SK-N-SH (cell line): ENCODE measurements around the gene ADAMTS9. TPM values are rescaled to one million over a fixed set of nuclear protein-coding genes. Genes with fewer than 3 reads are reported as not detected.

Experiments used
- CTCF ChIA-PET: fragments of 300-600, 350-600 bp; formaldehyde crosslinking; extraction: SDS; loops from one replicate; lab custom pipeline; 2021; lab: Yijun Ruan, JAX
- POLR2A ChIA-PET: fragments of 350-600 bp; sonication (Branson Sonifier 250); formaldehyde crosslinking; extraction: SDS; loops from one replicate; lab custom pipeline; 2020; ENCODE audit warnings: antibody characterized with exemption, inconsistent platforms; lab: Yijun Ruan, JAX
- DNase-seq: peaks from one replicate; pipeline ENCODE4 v3.0.0; 2012
- H2AFZ ChIP-seq: fragments of 200-600 bp; sonication (generic); 2 replicates; pipeline ENCODE4 v1.8.1; 2016; ENCODE audit warnings: antibody characterized with exemption, mild to moderate bottlenecking, low read depth
- H3F3A ChIP-seq: fragments of 200-600 bp; sonication (generic); replicated peaks from 2 replicates; pipeline ENCODE3; 2016; ENCODE audit warnings: antibody characterized with exemption, mild to moderate bottlenecking; ENCODE audit not compliant: insufficient read depth
- H3K27ac ChIP-seq, 2 experiments: fragments of 200-500 bp in 1 of 2; fragments of 200-600 bp in 1 of 2; sonication (Bioruptor generic) in 1 of 2; sonication (generic), shearing (Covaris generic) in 1 of 2; 2 replicates each; pipeline versions ENCODE4 v1.5.1 to v1.6.1; 2014 to 2016; ENCODE audit warnings: low read depth in 2 of 2, inconsistent platforms in 1 of 2, low read length in 1 of 2, mild to moderate bottlenecking in 1 of 2, mixed read lengths in 1 of 2
- H3K27me3 ChIP-seq: fragments of 200-600 bp; sonication (generic), shearing (Covaris generic); 2 replicates; pipeline ENCODE4 v1.6.1; 2016; ENCODE audit warnings: mixed run types; ENCODE audit not compliant: insufficient read depth
- H3K36me3 ChIP-seq, 2 experiments: fragments of 200-500 bp in 1 of 2; fragments of 200-600 bp in 1 of 2; sonication (Bioruptor generic) in 1 of 2; sonication (generic) in 1 of 2; replicated peaks in 1 of 2; 2 replicates each; pipeline versions ENCODE3 to v1.5.1; 2014 to 2016; ENCODE audit warnings: low read length in 1 of 2, mild to moderate bottlenecking in 1 of 2; ENCODE audit not compliant: insufficient read depth in 2 of 2, control insufficient read depth in 1 of 2
- H3K4me1 ChIP-seq, 2 experiments: fragments of 200-500 bp in 1 of 2; fragments of 200-600 bp in 1 of 2; sonication (Bioruptor generic) in 1 of 2; sonication (generic), shearing (Covaris generic) in 1 of 2; 2 replicates each; pipeline versions ENCODE4 v1.5.1 to v1.6.1; 2014 to 2016; ENCODE audit warnings: low read depth in 1 of 2, low read length in 1 of 2, mixed run types in 1 of 2; ENCODE audit not compliant: insufficient read depth in 2 of 2, control insufficient read depth in 1 of 2
- H3K4me2 ChIP-seq: fragments of 200-600 bp; sonication (generic), shearing (Covaris generic); 2 replicates; pipeline ENCODE4 v1.6.1; 2017; ENCODE audit warnings: mixed run types
- H3K4me3 ChIP-seq, 2 experiments: fragments of 200-500 bp in 1 of 2; fragments of 200-600 bp in 1 of 2; sonication (Bioruptor generic) in 1 of 2; sonication (generic), shearing (Covaris generic) in 1 of 2; 2 replicates each; pipeline versions ENCODE4 v1.5.1 to v1.8.1; 2014 to 2016; ENCODE audit warnings: low read depth in 2 of 2, inconsistent platforms in 1 of 2, low read length in 1 of 2, mild to moderate bottlenecking in 1 of 2, mixed read lengths in 1 of 2, moderate library complexity in 1 of 2
- H3K79me2 ChIP-seq: fragments of 200-600 bp; sonication (generic); 2 replicates; pipeline ENCODE4 v1.8.1; 2017; ENCODE audit warnings: mild to moderate bottlenecking; ENCODE audit not compliant: insufficient read depth
- H3K9ac ChIP-seq: fragments of 200-600 bp; sonication (generic); 2 replicates; pipeline ENCODE4 v1.6.1; 2017; ENCODE audit warnings: mixed run types
- H3K9me2 ChIP-seq: fragments of 200-600 bp; sonication (generic); 2 replicates; pipeline ENCODE4 v1.6.1; 2017; ENCODE audit warnings: mixed run types
- H3K9me3 ChIP-seq: fragments of 200-600 bp; sonication (generic); 2 replicates; pipeline ENCODE4 v1.6.1; 2017; ENCODE audit warnings: mixed run types, mild to moderate bottlenecking, moderate library complexity
- H4K20me1 ChIP-seq: fragments of 200-600 bp; sonication (generic); 2 replicates; pipeline ENCODE4 v1.6.1; 2017; ENCODE audit warnings: mild to moderate bottlenecking, mixed run types; ENCODE audit not compliant: insufficient read depth
- ELF1 ChIP-seq: IDR thresholded peaks from 2 replicates; pipeline ENCODE4 v1.4.0; 2012
- FOSL2 ChIP-seq: IDR thresholded peaks from 2 replicates; pipeline ENCODE4 v1.4.0; 2012; ENCODE audit warnings: low read depth, mild to moderate bottlenecking, moderate library complexity, borderline replicate concordance
- FOXJ3 ChIP-seq: sonication (generic); formaldehyde crosslinking; IDR thresholded peaks from 2 replicates; pipeline ENCODE4 v1.5.1; 2020; ENCODE audit warnings: mild to moderate bottlenecking, missing genetic modification reagents
- FOXM1 ChIP-seq: IDR thresholded peaks from 2 replicates; pipeline ENCODE4 v1.4.0; 2012; ENCODE audit warnings: low read depth, mild to moderate bottlenecking
- GABPA ChIP-seq: IDR thresholded peaks from 2 replicates; pipeline ENCODE4 v1.4.0; 2012; ENCODE audit warnings: low read depth, mild to moderate bottlenecking
- MEF2A ChIP-seq: IDR thresholded peaks from 2 replicates; pipeline ENCODE4 v1.4.0; 2012; ENCODE audit warnings: low read depth, borderline replicate concordance
- NFIC ChIP-seq: IDR thresholded peaks from 2 replicates; pipeline ENCODE4 v1.4.0; 2012; ENCODE audit warnings: borderline replicate concordance
- NRF1 ChIP-seq: IDR thresholded peaks from 2 replicates; pipeline ENCODE4 v1.6.1; 2012; ENCODE audit warnings: low read depth, mild to moderate bottlenecking, low read length
- POLR2AphosphoS5 ChIP-seq: IDR thresholded peaks from 2 replicates; pipeline ENCODE4 v1.6.1; 2012; ENCODE audit warnings: low read depth, low read length
- RAD21 ChIP-seq: IDR thresholded peaks from 2 replicates; pipeline ENCODE4 v1.6.1; 2012; ENCODE audit warnings: mild to moderate bottlenecking, low read length
- RCOR1 ChIP-seq: fragments of 150-350 bp; IDR thresholded peaks from 2 replicates; pipeline ENCODE4 v1.6.1; 2017; ENCODE audit warnings: antibody characterized with exemption, low read length
- RFX5 ChIP-seq: IDR thresholded peaks from 2 replicates; pipeline ENCODE4 v1.6.1; 2012; ENCODE audit warnings: mild to moderate bottlenecking, improper control_type of control experiment, low read length
- RXRA ChIP-seq: IDR thresholded peaks from 2 replicates; pipeline ENCODE4 v1.4.0; 2012; ENCODE audit warnings: low read depth, mild to moderate bottlenecking, borderline replicate concordance
- SMC3 ChIP-seq: IDR thresholded peaks from 2 replicates; pipeline ENCODE4 v1.6.1; 2012; ENCODE audit warnings: low read depth, low read length, improper control_type of control experiment
- TCF12 ChIP-seq: IDR thresholded peaks from 2 replicates; pipeline ENCODE4 v1.4.0; 2012
- TEAD4 ChIP-seq: IDR thresholded peaks from 2 replicates; pipeline ENCODE4 v1.4.0; 2012; ENCODE audit warnings: mild to moderate bottlenecking, borderline replicate concordance; ENCODE audit not compliant: insufficient read depth
- USF2 ChIP-seq: fragments of 150-350 bp; IDR thresholded peaks from 2 replicates; pipeline ENCODE4 v1.6.1; 2017; ENCODE audit warnings: antibody characterized with exemption, low read length, low read depth, borderline replicate concordance
- YY1 ChIP-seq: IDR thresholded peaks from 2 replicates; pipeline ENCODE4 v1.4.0; 2012; ENCODE audit warnings: low read depth, mild to moderate bottlenecking
- WGBS: methylation state at CpG from one replicate; pipeline ENCODE4 v1.1.6; 2017; ENCODE audit warnings: low lambda C conversion rate; 5-methylcytosine and 5-hydroxymethylcytosine counted together
- polyA plus RNA-seq, 3 experiments: library from polyadenylated mRNA; depleted of rRNA; stranded (reverse); fragments of >200 nt; gene quantifications; 2 replicates each; pipeline ENCODE4 v1.2.3, GENCODE V29; 2012
- TF ChIP-seq, protein P1 (sequence below): IDR thresholded peaks from 2 replicates; pipeline ENCODE4 v1.4.0; 2012; ENCODE audit warnings: low read depth
- TF ChIP-seq, protein P2 (sequence below): IDR thresholded peaks from 2 replicates; pipeline ENCODE4 v1.4.0; 2012; ENCODE audit warnings: low read depth, borderline replicate concordance
- TF ChIP-seq, protein P3 (sequence below): fragments of 150-350 bp; IDR thresholded peaks from 2 replicates; pipeline ENCODE4 v1.6.1; 2016; ENCODE audit warnings: mild to moderate bottlenecking, low read depth, low read length
- TF ChIP-seq, protein P4 (sequence below): IDR thresholded peaks from 2 replicates; pipeline ENCODE4 v1.4.0; 2012; ENCODE audit warnings: low read depth, borderline replicate concordance

ADAMTS9 gene
- polyA plus RNA-seq, 1 of the 3 experiments (the other 2 are of a cell fraction): 4.1 TPM

GRCh38 chr3:64686446-64686908 lies 1.3 kb downstream of the ADAMTS9 start:
- Histone ChIP-seq H3K4me3 (peak overlapping the region; percentile 83 to 90), H3K4me1 (peaks cover 0 to 23% of the 10 kb centered on the region in 2 experiments; a peak in 3 of 4 replicates), H3K4me2 (peak overlapping the region; percentile 98), H2AFZ (peak overlapping the region; percentile 89), H3K27me3 (no peaks in the 10 kb centered on the region), H3F3A (peaks cover 34% of the 10 kb centered on the region), H3K27ac (peak overlapping the region; percentile 87 to 98), H3K9me2 (no peaks in the 10 kb centered on the region), H3K9me3 (no peaks in the 10 kb centered on the region), H4K20me1 (no peaks in the 10 kb centered on the region), H3K9ac (peak overlapping the region; percentile 76), H3K79me2 (peaks cover 35% of the 10 kb centered on the region; the same call in 1 of the 2 replicates), H3K36me3 (peaks cover 3 to 15% of the 10 kb centered on the region in 2 experiments)
- ChIA-PET CTCF (interaction anchor here (0.6 to 2.7 kb wide), 5 partner anchors 8 to 559 kb away, joined by 3 to 11 read pairs (median 3); no protein-coding TSS in a partner anchor), POLR2A (interaction anchor here (1.2 to 2.5 kb wide), 2 partner anchors 514 to 545 kb away, joined by 3 to 11 read pairs; no protein-coding TSS in a partner anchor)
- under 1% methylated on average over 31 of the region's 31 CpGs for WGBS
- TF ChIP-seq POLR2AphosphoS5 (no peak), YY1 (no peak)
- DNase-seq: peak; percentile 27

GRCh38 chr3:64685800-64686445 lies 1.9 kb downstream of the ADAMTS9 start:
- H3K4me3 ChIP-seq: peak overlapping the region; percentile 83 to 90
- POLR2A ChIA-PET: interaction anchor here (1.2 to 2.5 kb wide), 2 partner anchors 515 to 545 kb away, joined by 3 to 11 read pairs; no protein-coding TSS in a partner anchor
- TF ChIP-seq, protein P1, sequence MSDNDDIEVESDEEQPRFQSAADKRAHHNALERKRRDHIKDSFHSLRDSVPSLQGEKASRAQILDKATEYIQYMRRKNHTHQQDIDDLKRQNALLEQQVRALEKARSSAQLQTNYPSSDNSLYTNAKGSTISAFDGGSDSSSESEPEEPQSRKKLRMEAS: 0 out of 2 replicates have a peak, but pooled peaks have one; percentile 8
- TF ChIP-seq GABPA: peak; percentile 53; the same call in 1 of the 2 replicates
- no peak for TF ChIP-seq RFX5
- TF ChIP-seq FOSL2: no peak
- TF ChIP-seq TEAD4: no peak
- peak; percentile 21; the same call in 1 of the 2 replicates for TF ChIP-seq TCF12
- TF ChIP-seq ELF1: no peak
- peak; percentile 48 for TF ChIP-seq SMC3
- TF ChIP-seq, protein P2, sequence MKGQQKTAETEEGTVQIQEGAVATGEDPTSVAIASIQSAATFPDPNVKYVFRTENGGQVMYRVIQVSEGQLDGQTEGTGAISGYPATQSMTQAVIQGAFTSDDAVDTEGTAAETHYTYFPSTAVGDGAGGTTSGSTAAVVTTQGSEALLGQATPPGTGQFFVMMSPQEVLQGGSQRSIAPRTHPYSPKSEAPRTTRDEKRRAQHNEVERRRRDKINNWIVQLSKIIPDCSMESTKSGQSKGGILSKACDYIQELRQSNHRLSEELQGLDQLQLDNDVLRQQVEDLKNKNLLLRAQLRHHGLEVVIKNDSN: no peak
- TF ChIP-seq NFIC: 0 out of 2 replicates have a peak, but pooled peaks have one; percentile 36
- peak; percentile 68; the same call in 1 of the 2 replicates for TF ChIP-seq FOXJ3 (CRISPR knock-in tag)
- 0 out of 2 replicates have a peak, but pooled peaks have one; percentile 1 for TF ChIP-seq MEF2A
- TF ChIP-seq, protein P3, sequence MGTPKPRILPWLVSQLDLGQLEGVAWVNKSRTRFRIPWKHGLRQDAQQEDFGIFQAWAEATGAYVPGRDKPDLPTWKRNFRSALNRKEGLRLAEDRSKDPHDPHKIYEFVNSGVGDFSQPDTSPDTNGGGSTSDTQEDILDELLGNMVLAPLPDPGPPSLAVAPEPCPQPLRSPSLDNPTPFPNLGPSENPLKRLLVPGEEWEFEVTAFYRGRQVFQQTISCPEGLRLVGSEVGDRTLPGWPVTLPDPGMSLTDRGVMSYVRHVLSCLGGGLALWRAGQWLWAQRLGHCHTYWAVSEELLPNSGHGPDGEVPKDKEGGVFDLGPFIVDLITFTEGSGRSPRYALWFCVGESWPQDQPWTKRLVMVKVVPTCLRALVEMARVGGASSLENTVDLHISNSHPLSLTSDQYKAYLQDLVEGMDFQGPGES: no peak
- TF ChIP-seq FOXM1: no peak
- TF ChIP-seq, protein P4, sequence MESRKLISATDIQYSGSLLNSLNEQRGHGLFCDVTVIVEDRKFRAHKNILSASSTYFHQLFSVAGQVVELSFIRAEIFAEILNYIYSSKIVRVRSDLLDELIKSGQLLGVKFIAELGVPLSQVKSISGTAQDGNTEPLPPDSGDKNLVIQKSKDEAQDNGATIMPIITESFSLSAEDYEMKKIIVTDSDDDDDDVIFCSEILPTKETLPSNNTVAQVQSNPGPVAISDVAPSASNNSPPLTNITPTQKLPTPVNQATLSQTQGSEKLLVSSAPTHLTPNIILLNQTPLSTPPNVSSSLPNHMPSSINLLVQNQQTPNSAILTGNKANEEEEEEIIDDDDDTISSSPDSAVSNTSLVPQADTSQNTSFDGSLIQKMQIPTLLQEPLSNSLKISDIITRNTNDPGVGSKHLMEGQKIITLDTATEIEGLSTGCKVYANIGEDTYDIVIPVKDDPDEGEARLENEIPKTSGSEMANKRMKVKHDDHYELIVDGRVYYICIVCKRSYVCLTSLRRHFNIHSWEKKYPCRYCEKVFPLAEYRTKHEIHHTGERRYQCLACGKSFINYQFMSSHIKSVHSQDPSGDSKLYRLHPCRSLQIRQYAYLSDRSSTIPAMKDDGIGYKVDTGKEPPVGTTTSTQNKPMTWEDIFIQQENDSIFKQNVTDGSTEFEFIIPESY: no peak; the same call in 1 of the 2 replicates
- TF ChIP-seq RXRA: no peak
- TF ChIP-seq NRF1: no peak
- no peak for TF ChIP-seq USF2
- peak; percentile 61 for TF ChIP-seq RCOR1
- TF ChIP-seq RAD21: peak; percentile 66

More at GRCh38 chr3:64685800-64686445, 1.9 kb downstream of the ADAMTS9 start:
- peak overlapping the region; percentile 76 for H3K9ac ChIP-seq
- H3K27me3 ChIP-seq: no peaks in the 10 kb centered on the region
- H3K9me3 ChIP-seq: no peaks in the 10 kb centered on the region
- WGBS: under 1% methylated on average over 16 of the region's 42 CpGs
- peak; percentile 84 for DNase-seq
- H3K79me2 ChIP-seq: peaks cover 35% of the 10 kb centered on the region; the same call in 1 of the 2 replicates
- H3K4me1 ChIP-seq: peaks cover 0 to 21% of the 10 kb centered on the region in 2 experiments; a peak in 3 of 4 replicates
- no peaks in the 10 kb centered on the region for H4K20me1 ChIP-seq
- H3K36me3 ChIP-seq: peaks cover 6 to 18% of the 10 kb centered on the region in 2 experiments
- CTCF ChIA-PET: interaction anchor here (0.7 to 2.7 kb wide), 4 partner anchors 153 to 560 kb away, joined by 3 to 11 read pairs (median 4); no protein-coding TSS in a partner anchor
- H3K9me2 ChIP-seq: no peaks in the 10 kb centered on the region
- peaks cover 30% of the 10 kb centered on the region for H3F3A ChIP-seq
- peak overlapping the region; percentile 89 for H2AFZ ChIP-seq
- H3K27ac ChIP-seq: peak overlapping the region; percentile 87 to 98
- peak overlapping the region; percentile 98 for H3K4me2 ChIP-seq
